Progenitor cell of endocrine pancreas (in vitro differentiated cells): ENCODE data around the gene SKOR1. TPM values are rescaled to one million over a fixed set of nuclear protein-coding genes. Genes with fewer than 3 reads are reported as not detected.
A peak's percentile ranks its signal among the peaks of the same experiment; 100 is the strongest.

Experiments used
- DNase-seq: peaks from one replicate; pipeline ENCODE4 v3.0.0; 2021; ENCODE audit warnings: low spot score; ENCODE audit not compliant: unreplicated experiment
- H3K27ac Mint-ChIP-seq: 2 replicates; pipeline ENCODE4 v1.8.0; 2021; ENCODE audit warnings: mild to moderate bottlenecking, moderate library complexity, mixed read lengths
- H3K27me3 Mint-ChIP-seq: 2 replicates; pipeline ENCODE4 v1.8.0; 2021; ENCODE audit warnings: mixed read lengths
- H3K36me3 Mint-ChIP-seq: 2 replicates; pipeline ENCODE4 v1.8.0; 2022; ENCODE audit warnings: mixed read lengths; ENCODE audit not compliant: insufficient read depth
- H3K4me1 Mint-ChIP-seq: 2 replicates; pipeline ENCODE4 v1.8.0; 2021; ENCODE audit warnings: low read depth, mixed read lengths
- H3K4me3 Mint-ChIP-seq: 2 replicates; pipeline ENCODE4 v1.8.0; 2021; ENCODE audit warnings: low read depth, mild to moderate bottlenecking, moderate library complexity, mixed read lengths
- H3K9me3 Mint-ChIP-seq: 2 replicates; pipeline ENCODE4 v1.8.0; 2021; ENCODE audit warnings: low read depth, mixed read lengths
- total RNA-seq: library from RNA; stranded (reverse); gene quantifications from 2 replicates; pipeline ENCODE4 v1.2.1, GENCODE V29; 2021
- TF ChIP-seq, protein P1 (sequence below): fragments of 200-600 bp; sonication (generic); IDR thresholded peaks from one replicate; pipeline ENCODE4 v1.5.0; 2021; ENCODE audit warnings: antibody characterized with exemption, mild to moderate bottlenecking; ENCODE audit not compliant: unreplicated experiment

The SKOR1 gene
- total RNA-seq, 1 donor from 2014 or later = 0.60 TPM

- Mint-ChIP-seq H3K4me1 (peaks cover 18% of the 10 kb centered on the region), H3K27me3 (peaks cover 80% of the 10 kb centered on the region), H3K9me3 (no peaks in the 10 kb centered on the region), H3K27ac (peak overlapping the region; percentile 77), H3K36me3 (peaks cover 2% of the 10 kb centered on the region), H3K4me3 (peak overlapping the region; percentile 68)
- DNase-seq = no peak
- TF ChIP-seq, protein P1, sequence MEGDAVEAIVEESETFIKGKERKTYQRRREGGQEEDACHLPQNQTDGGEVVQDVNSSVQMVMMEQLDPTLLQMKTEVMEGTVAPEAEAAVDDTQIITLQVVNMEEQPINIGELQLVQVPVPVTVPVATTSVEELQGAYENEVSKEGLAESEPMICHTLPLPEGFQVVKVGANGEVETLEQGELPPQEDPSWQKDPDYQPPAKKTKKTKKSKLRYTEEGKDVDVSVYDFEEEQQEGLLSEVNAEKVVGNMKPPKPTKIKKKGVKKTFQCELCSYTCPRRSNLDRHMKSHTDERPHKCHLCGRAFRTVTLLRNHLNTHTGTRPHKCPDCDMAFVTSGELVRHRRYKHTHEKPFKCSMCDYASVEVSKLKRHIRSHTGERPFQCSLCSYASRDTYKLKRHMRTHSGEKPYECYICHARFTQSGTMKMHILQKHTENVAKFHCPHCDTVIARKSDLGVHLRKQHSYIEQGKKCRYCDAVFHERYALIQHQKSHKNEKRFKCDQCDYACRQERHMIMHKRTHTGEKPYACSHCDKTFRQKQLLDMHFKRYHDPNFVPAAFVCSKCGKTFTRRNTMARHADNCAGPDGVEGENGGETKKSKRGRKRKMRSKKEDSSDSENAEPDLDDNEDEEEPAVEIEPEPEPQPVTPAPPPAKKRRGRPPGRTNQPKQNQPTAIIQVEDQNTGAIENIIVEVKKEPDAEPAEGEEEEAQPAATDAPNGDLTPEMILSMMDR = no peak
These were observed 10.2 kb downstream of the SKOR1 start for GRCh38 chr15:67835297-67836133.

GRCh38 chr15:67836134-67836455 lies 10.8 kb downstream of the SKOR1 start:
- H3K9me3 Mint-ChIP-seq = no peaks in the 10 kb centered on the region
- TF ChIP-seq, protein P1 = no peak

DNA sequence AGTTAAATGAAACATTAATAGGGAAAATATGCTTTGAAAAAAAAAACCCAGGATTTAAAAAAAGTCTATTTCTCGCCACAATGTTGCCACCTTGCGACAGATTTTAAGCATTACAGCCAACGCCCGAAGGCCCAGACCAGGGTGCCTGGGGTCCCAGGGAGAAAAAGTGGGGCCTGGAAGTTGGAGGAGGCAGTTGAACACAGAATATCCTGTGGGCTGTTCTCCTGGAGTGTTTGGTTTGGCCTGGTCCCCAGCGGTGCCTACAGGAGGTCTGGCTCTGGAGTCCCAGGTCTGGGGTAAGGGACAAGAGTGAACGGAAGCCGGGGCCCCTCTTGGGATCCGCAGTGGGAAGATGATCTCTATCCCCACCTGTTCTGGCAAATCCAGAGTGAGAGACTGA lies 11.2 kb downstream of the SKOR1 start:
- Mint-ChIP-seq H3K4me3 (peak overlapping the region; percentile 53), H3K27me3 (peaks cover 73% of the 10 kb centered on the region), H3K9me3 (no peaks in the 10 kb centered on the region), H3K36me3 (peaks cover 2% of the 10 kb centered on the region), H3K27ac (no peak overlapping the region), H3K4me1 (peaks cover 24% of the 10 kb centered on the region)
- DNase-seq = no peak
- TF ChIP-seq, protein P1 = peak; percentile 84

More at GRCh38 chr15:67836134-67836455, 10.8 kb downstream of the SKOR1 start:
- H3K27ac Mint-ChIP-seq = peak overlapping the region; percentile 77
- H3K4me3 Mint-ChIP-seq = peak overlapping the region; percentile 53
- no peak for DNase-seq
- peaks cover 20% of the 10 kb centered on the region for H3K4me1 Mint-ChIP-seq
- peaks cover 76% of the 10 kb centered on the region for H3K27me3 Mint-ChIP-seq
- H3K36me3 Mint-ChIP-seq = peaks cover 2% of the 10 kb centered on the region

- Mint-ChIP-seq H3K9me3 (no peaks in the 10 kb centered on the region), H3K27ac (no peak overlapping the region), H3K4me1 (peaks cover 25% of the 10 kb centered on the region), H3K4me3 (no peak overlapping the region), H3K27me3 (peaks cover 68% of the 10 kb centered on the region), H3K36me3 (peaks cover 2% of the 10 kb centered on the region)
- DNase-seq = no peak
- TF ChIP-seq, protein P1 = no peak
These were observed 11.6 kb downstream of the SKOR1 start for GRCh38 chr15:67836955-67837354.

GRCh38 chr15:67838789-67839332 lies 13.6 kb downstream of the SKOR1 start:
- TF ChIP-seq, protein P1 = peak; percentile 20
- Mint-ChIP-seq H3K9me3 (no peaks in the 10 kb centered on the region), H3K4me3 (peak overlapping the region; percentile 68), H3K27ac (peak overlapping the region; percentile 93), H3K36me3 (peaks cover 2% of the 10 kb centered on the region), H3K4me1 (peaks cover 25% of the 10 kb centered on the region), H3K27me3 (peaks cover 50% of the 10 kb centered on the region)
- DNase-seq = peak; percentile 61
